ENCODE measurements around the gene MIB2. TPM values are rescaled to one million over a fixed set of nuclear protein-coding genes. Genes with fewer than 3 reads are reported as not detected.

Gene MIB2
- 58.7 and 62.8 TPM in 2 replicates for total RNA-seq

DNA sequence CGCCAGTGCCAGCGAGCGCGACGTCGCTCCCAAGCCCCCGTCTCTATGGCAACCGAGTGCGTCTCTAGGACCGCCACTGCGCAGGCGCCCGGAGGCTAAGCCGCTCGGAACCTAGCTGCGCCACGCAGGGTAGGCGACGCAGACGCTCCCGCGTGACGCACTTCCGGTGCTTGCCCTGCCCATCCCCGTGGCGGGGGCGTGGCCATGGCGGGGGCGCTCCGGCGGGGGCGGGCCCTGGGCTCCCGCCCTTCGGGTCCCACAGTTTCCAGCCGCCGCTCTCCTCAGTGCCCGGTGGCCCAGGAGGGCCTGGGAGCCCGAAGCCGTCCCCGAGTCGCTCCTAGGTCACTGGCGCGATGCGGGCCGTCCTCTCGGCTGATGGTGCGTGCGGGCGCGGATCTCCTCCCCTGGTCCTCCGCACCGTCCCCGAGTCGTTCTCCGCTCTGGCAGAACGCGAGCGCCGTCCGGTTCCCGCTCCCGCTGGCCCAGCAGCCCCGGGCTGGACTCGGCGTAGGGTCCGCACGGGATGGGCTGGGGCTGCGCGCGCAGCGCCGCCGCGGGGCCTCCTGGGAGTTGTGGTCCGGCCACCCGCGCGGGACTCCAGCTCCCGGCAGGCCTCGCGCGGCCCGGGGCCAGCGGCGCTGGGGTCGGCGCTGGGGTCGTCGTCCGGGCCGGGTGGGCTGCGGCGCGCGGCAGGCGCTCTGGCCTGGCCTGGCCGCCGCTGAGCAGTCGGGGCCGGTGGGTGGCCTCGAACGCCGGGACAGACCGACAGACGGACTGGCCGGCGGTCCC, at the start of gene MIB2:
TSS of gene MIB2 (plus strand) at position 245 of the 789 bp plus-strand sequence. CDS start 7,953 bp downstream, outside the sequence.
- DNase-seq (ENCODE audit: low read depth) = peak; percentile 95
- TF ChIP-seq, protein P1, sequence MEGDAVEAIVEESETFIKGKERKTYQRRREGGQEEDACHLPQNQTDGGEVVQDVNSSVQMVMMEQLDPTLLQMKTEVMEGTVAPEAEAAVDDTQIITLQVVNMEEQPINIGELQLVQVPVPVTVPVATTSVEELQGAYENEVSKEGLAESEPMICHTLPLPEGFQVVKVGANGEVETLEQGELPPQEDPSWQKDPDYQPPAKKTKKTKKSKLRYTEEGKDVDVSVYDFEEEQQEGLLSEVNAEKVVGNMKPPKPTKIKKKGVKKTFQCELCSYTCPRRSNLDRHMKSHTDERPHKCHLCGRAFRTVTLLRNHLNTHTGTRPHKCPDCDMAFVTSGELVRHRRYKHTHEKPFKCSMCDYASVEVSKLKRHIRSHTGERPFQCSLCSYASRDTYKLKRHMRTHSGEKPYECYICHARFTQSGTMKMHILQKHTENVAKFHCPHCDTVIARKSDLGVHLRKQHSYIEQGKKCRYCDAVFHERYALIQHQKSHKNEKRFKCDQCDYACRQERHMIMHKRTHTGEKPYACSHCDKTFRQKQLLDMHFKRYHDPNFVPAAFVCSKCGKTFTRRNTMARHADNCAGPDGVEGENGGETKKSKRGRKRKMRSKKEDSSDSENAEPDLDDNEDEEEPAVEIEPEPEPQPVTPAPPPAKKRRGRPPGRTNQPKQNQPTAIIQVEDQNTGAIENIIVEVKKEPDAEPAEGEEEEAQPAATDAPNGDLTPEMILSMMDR (IDR thresholded peaks at IDR 0.05; ENCODE audit: insufficient read depth, low read depth, low read length) = no peak
- peak within 1 kb of the TSS; percentile 83 for H3K4me3 ChIP-seq (ENCODE audit: low read depth, low read length)

DNA sequence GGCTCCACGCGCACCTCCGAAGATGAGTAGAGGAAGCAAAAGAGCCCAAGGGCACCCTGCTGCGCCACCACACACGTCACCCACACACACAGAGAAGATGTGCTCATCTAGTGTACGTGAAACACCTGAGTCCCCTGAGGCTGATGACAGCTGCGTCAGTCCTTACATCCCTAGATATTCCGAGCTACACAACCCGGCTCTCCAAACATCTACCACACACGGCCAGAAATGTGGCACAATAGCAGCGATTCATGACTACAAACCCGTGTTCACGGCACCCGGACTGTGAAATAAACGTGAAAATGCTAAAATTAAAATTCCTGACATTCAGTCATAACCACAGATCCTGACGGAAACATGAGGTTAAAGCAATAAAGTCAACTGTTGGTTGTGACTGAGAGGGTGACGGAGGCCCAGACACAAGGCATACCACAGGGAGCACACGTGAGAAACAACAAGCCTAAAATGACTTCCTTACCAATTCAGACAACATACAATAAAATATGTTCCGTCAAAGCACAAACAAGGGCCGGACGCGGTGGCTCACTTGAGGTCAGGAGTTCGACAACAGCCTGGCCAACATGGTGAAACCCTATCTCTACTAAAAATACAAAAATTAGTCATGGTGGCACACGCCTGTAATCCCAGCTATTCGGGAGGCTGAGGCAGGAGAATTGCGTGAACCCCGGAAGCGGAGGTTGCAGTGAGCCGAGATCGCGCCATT, 48.0 kb upstream of the MIB2 start:
- TF ChIP-seq, protein P1 (IDR thresholded peaks at IDR 0.05; ENCODE audit: insufficient read depth, low read depth, low read length) = no peak
- DNase-seq (ENCODE audit: low read depth) = no peak
- H3K4me3 ChIP-seq (ENCODE audit: low read depth, low read length) = no peak overlapping the region

DNA sequence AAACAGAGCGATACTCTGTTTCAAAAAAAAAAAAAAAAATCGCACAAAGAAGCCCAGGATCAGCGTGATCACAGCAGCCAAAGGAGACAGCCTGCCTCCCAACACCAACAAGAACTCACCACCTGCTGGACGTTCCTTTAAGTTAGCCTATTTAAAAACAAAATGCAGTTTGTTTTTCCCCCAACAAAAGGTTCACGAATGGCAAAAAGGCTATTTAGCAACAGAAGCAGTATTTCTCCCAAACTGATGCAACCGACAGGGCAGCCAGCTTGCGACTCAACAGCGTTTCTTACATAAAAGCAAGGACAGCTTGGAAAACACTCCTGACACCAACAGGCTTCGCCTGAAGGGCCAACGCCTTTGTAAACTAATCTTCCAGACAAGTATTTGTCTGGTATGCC, 47.4 kb upstream of the MIB2 start:
- H3K4me3 ChIP-seq (ENCODE audit: low read depth, low read length) = no peak overlapping the region
- DNase-seq (ENCODE audit: low read depth) = peak; percentile 77
- TF ChIP-seq, protein P1 (IDR thresholded peaks at IDR 0.05; ENCODE audit: insufficient read depth, low read depth, low read length) = no peak

DNA sequence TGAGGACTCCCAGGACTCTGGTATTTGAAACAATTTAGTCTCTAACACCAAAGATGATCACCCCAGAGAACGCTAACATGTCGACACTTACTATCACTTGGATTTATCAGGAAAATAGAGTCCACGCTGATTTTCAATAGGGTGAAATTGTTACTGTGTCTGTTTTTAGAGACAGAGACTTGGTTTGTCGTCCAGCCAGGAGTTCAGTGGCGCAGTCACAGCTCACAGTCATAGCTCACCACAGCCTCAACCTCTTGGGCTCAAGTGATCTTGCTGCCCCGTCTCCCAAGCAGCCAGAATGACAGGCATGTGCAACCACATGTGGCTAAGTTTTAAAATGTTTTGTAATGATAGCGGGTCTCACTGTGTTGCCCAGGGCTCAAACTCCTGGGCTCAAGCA, 46.0 kb upstream of the MIB2 start:
- TF ChIP-seq, protein P1 (IDR thresholded peaks at IDR 0.05; ENCODE audit: insufficient read depth, low read depth, low read length) = no peak
- DNase-seq (ENCODE audit: low read depth) = no peak
- no peak overlapping the region for H3K4me3 ChIP-seq (ENCODE audit: low read depth, low read length)

DNA sequence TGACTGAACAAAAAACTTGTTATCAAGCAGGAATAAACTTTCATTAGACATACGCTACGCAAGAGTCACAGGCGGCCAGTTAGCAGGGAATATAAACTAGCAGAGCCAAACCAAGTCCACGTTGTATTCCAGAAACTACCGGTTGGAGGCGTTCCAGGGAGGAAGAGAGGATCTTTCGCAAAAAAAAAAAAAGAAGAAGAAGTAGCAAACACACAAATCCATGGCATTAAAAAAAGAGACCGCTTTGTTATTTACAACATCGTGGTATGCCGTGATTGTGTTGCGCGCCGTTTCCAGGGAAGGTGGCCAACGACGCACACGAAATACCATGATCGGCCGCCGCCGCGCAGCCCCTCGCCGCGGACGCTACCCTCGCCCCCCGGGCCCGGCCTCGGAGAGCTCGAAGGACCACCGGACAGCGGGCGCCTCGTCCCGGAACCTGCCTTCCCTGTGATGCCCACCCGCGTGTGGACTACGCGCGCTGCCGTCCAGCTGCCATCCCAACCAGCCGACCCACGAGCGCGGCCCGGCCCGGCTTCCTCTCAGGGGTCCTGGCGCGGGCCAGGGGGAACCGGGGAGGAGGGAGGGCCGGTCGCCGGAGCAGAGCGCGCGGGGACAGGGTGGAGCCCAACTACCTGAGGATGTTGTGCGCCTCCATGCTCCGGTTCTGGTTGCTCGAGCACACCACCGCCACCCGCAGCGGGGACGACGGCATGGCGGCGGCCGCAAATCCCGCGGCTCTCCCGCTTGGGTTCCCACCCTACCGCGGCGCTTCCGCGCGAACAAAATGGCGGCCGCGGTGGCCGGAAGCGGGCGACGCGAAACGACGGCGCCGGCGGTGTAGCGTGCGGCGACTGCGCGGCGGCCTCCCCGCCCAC, 41.2 kb upstream of the MIB2 start:
- peak overlapping the region; percentile 96 for H3K4me3 ChIP-seq (ENCODE audit: low read depth, low read length)
- DNase-seq (ENCODE audit: low read depth) = peak; percentile 74
- TF ChIP-seq, protein P1 (IDR thresholded peaks at IDR 0.05; ENCODE audit: insufficient read depth, low read depth, low read length) = peak; percentile 14

DNA sequence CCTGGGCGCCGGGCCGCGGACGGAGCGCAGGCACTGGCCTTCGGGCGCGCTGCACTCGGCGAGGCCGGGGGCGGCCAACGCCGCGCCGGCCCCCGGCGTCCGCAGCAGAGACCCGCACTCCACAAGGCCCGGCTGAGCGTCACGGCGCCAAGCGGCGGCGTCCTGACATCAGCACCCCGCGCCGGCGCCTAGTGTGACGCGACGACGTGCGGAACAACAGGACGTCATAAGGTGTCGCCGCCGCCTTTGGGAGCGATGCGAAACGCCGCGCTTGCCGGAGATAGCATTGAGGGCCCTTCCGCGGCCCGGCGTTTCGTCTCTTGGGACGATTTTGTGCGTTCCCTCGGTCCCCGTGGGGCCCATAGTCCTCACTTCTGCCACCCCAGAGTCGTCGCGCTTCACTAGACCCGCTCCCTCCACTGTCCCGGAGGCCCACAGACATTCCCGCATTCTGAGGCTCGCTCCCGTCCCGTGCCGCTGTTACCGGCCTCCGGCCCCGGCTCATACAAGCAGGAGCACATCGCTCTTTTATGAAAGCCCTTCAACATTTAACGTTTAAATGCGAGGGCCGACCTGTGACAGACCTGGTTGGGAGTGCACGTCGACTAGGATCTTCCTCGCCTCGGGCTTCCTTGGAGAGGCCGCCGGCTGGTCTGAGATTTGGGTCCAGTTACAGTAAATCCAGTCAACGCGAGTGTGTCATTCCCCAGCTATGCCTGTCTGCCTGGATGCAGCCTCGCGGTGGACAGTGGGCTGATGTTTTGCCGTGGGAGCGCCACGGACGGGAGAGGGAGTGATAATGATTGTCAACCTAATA, 40.4 kb upstream of the MIB2 start, which contains the start of gene SSU72:
TSS of gene SSU72 (minus strand) at position 143 of the 817 bp plus-strand sequence. CDS start 306 bp downstream, outside the sequence.
- H3K4me3 ChIP-seq (ENCODE audit: low read depth, low read length) = peak within 1 kb of the TSS; percentile 96
- TF ChIP-seq, protein P1 (IDR thresholded peaks at IDR 0.05; ENCODE audit: insufficient read depth, low read depth, low read length) = no peak
- DNase-seq (ENCODE audit: low read depth) = peak; percentile 94

All from fibroblast of villous mesenchyme (primary cell).